Hindlimb muscle (tissue), 1 donor: ENCODE measurements around the gene METTL6. TPM values are rescaled to one million over a fixed set of nuclear protein-coding genes. Genes with fewer than 3 reads are reported as not detected.

Source experiments
- DNase-seq: peaks from one replicate; pipeline ENCODE4 v3.0.0-alpha.2; 2013
- polyA plus RNA-seq: library from polyadenylated mRNA; unstranded; fragments of 120-200 nt; gene quantifications from one replicate; pipeline ENCODE4 v1.2.1, GENCODE V29; 2013; ENCODE audit not compliant: insufficient read length

The METTL6 gene
- polyA plus RNA-seq, 1 donor, result 15.4 TPM

DNA sequence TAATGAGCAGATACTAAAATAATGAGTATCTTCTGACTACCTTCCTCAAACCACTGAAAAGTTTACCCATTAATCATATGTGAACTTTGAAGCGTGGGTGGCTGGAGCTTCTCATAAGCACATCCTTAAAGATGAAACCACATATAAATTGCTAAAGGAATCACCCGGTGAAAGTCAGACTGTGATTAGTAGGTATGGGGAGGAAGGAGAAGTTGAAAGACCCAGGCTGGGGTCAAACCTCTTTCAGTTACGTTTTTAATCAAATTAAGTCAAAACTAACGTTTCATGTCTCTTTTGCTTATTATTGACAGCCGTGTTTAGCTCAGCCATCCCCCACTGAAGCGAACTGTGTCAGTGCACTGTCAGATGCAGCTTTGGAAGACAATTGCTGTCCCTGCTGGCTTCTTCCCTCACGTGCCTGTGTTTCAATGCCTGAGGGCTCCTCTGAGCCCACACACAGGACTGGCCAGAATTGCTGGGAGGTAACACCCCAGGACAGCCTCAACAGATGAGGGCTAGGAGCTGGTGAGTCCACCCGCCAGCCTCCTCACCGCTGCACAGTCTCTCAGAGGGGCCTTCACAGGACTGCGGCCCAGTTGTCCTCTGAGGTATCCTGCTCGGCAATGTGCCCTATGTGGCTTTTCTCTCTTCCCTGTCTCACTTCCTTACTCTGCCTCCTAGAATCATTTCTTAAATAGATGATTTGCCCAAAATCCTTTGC is 65.7 kb downstream of the METTL6 start:
- DNase-seq, result no peak

GRCh38 chr3:15360788-15361493 is 66.4 kb downstream of the METTL6 start:
- DNase-seq, result peak; percentile 31

Other genes with a start within 250 kb of the METTL6 start
- gene CAPN7, start 221.3 kb downstream of the METTL6 start, polyA plus RNA-seq, result 22.6 TPM
- 31.9 TPM for gene SH3BP5, start 95.0 kb downstream of the METTL6 start, polyA plus RNA-seq
- gene EAF1, start 54 bp upstream of the METTL6 start, polyA plus RNA-seq, result 7.6 TPM
- gene COLQ, start 94.2 kb upstream of the METTL6 start, polyA plus RNA-seq, result 17.8 TPM
- gene HACL1, start 174.0 kb upstream of the METTL6 start, polyA plus RNA-seq, result 8.2 TPM
- gene BTD, start 174.2 kb upstream of the METTL6 start, polyA plus RNA-seq, result 13.7 TPM